Right forelimb (tissue), 1 donor: ENCODE data around the gene GSKIP.
"Not testable (repeated sequence)": the region's sequence is repeated elsewhere in the genome, so short reads cannot be mapped to it uniquely, and the experiment has no call there.

Source experiments
- DNase-seq: peaks from one replicate; pipeline ENCODE4 v3.0.0-alpha.2; 2018

The GSKIP gene

DNA sequence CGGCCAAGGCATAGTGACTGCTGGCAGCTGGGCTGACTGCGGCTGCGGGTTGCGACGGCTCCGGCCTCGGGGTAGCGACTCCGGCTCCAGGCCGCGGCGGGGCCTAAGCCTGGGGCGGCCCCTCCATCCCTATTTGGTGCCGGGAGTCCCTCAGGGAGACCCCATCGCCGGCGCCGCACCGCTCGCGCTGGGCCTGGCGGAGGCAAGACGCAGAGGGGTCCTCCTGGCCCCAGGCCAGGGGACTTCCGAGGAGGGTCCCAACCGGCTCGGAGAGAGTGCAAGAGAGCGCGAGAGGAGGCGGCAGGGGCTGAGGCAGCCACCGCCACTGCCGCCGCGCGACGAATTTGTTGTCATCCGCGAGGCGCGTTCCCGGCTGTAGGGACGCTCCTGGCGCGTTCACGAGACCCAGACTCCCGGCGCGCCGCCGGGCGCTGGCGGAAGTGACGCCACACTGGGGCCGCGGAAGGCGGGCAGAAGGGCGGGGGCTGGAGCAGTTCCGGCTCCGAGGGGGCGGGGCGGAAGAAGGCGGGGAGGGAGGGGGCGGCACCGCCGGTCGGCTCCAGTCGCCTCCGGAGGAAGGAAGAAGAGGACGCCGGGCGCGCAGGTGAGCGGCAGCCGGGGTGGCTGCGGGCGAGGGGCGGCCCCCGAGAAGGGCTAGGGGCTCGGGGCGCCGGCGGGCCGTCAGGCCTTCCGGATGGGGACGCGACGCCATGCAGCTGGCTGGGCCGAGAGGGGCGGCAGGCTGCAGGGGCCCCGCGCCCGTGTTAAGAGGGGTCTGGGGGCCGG lies at the start of gene GSKIP, which contains the start of gene ATG2B:
TSS of gene GSKIP (plus strand) at position 562 of the 786 bp plus-strand sequence. CDS start 18,722 bp downstream, outside the sequence.
TSS of gene ATG2B (minus strand) at position 377 of the 786 bp plus-strand sequence. CDS start at position 12, 365 bp downstream.
- DNase-seq, result peak; percentile 96

DNA sequence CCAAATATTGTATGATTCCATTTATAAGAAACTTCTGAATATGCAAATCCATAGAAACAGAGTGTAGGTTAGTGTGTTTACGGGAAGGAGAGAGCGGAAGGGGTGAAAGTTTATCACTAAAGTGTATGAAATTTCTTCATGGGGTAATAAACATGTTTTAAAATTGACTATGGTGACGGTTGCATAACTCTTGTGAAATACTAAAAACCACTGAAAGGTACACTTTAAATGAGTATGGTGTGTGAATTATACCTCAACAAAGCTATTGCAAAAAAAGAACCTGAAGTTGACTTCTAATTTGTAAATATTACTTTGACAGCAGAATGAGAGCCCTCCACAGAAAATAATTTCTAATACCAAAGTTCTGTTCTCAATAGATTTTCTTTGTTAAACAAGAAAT lies 47.2 kb upstream of the GSKIP start:
- DNase-seq, result no peak

DNA sequence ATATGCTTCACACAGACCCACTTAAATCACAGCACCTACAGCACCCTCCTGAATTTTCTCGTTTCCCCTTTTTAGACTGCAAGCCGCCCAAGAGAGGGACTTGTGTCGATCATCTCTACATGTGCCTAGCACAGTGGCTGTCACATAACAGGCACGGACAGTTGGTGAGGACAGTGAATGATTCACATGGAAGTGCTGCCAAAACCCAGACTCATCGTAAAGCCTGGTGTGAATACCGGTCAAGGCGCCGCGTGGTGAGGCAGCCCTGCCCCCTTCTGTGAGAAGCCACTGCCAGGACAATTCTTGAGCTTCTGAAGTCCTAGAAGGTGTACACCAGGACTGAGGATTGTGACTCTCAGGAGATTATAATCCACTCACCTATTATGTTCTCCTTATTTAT lies 44.5 kb upstream of the GSKIP start:
- DNase-seq, result no peak

- no peak for DNase-seq
Observed at GRCh38 chr14:96320605-96321004, 42.7 kb upstream of the GSKIP start.

DNA sequence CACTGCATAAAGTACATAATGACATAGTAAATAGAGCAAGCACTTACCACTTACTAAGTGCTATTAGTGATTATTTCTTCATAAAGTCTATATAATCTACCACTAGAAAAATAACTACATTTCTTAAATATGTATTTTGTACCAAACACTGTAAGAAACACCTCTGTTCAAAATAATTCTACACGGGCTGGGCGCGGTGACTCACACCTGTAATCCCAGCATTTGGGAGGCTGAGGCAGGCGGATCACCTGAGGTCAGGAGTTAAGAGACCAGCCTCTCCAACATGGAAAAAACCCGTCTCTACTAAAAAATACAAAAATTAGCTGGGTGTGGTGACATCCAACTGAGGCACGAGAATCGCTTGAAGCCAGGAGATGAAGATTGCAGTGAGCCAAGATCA lies 39.1 kb upstream of the GSKIP start:
- no peak for DNase-seq

DNA sequence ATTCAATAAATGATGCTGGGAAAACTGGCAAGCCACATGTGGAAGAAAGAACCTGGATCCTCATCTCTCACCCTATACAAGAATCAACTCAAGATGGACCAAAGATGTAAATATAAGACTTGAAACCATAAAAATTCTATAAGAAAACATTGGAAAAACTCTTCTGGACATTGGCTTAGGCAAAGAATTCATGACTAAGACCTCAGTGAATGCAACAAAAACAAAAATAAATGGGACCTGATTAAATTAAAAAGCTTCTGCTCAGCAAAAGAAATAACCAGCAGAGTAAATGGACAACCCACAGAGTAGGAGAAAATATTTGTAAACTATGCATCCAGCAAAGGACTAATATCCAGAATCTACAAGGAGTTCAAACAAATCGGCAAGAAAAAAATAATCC lies 24.8 kb upstream of the GSKIP start:
- no peak for DNase-seq

DNA sequence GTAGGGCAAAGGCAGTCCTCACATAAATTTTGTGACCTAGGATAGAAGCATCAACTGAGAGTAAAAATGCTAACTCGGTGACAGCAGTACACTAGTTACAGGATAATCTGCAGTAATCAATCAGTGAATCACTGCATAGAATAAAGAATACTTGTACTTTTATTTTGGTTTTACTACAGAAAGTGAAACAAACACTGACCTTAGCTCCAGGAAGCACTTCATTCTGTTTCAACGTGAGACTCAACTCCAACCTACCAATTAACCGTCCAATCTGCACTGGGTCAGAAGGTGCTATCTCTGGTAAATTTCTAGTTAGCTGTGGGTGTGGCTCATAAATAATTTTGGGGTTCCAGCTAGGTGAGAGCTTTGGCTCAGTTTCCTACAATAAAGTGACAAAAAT lies 22.0 kb upstream of the GSKIP start:
- DNase-seq, result no peak

- DNase-seq, result no peak
Observed at GRCh38 chr14:96345669-96346068, 17.7 kb upstream of the GSKIP start.

DNA sequence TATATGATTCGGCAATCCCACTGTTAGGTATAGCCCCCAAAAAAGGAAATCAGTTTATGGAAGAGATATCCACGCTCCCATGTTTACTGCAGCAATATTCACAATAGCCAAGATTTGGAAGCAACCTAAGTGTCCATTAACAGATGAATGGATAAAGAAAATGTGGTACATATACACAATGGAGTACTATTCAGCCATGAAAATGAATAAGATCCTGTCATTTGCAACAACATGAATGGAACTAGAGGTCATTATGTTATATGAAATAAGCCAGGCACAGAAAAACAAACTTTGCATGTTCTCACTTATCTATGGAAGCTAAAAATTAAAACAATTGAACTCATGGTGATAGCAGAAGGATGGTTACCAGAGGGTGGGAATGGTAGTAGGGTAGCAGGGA lies 15.4 kb upstream of the GSKIP start:
- DNase-seq, result not testable (repeated sequence)

DNA sequence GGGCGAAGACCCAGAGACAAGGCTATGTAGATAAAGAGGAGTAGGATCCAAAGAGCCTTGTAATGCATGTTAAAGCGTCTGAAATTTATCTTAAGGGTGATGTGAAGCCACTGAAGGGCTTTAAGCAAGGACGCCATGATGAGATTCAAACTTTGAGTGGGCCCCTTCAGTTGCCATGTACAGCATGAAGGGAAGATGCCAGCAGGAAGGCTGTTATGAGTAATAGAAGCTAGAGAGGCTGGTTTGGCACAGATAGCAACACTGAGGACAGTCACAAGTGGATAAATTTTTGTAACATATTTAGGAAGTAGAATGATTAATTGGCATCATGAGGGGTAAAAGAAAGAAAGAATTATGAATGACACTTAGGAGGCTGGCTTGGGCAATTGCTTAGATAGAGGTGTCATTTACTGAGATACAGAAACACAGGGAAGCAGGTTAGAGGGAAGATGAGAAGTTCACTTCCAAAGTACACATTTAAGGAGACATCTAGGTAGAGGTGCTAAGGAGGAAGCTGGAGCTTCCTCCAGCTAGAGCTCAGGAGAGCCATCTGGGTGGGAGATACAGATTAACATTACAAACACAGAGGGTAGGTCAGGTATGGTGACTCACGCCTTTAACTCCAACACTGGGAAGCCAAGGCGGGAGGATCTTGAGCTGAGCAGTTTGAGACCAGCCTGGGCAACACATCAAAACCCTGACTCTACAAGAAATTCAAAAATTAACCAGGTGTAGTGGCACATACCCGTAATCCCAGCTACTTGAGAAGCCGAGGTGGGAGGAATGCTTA lies 13.8 kb upstream of the GSKIP start:
- no peak for DNase-seq

GRCh38 chr14:96351986-96352385 lies 11.3 kb upstream of the GSKIP start:
- no peak for DNase-seq

- no peak for DNase-seq
Observed at GRCh38 chr14:96352708-96353107, 10.6 kb upstream of the GSKIP start.

- no peak for DNase-seq
Observed at GRCh38 chr14:96354246-96354645, 9.1 kb upstream of the GSKIP start.

DNA sequence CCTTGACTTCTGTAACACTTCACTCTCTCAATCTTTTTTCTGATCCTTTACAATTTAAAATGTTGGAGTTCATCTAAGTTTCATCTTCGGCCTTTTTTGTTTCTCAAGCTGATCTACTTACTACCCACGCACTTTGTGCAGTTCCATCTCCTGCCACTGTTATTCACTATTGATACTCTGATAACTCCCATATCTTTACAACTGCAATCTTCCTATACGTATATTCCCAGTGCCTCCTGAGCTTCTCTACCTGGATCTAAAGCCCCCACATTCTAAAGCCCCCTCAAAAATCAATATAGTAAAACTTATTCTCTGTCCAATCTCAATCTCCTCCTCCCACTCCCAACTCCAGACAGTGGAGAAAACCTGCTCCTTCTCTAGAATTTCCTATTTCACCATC lies 6.1 kb upstream of the GSKIP start:
- no peak for DNase-seq

DNA sequence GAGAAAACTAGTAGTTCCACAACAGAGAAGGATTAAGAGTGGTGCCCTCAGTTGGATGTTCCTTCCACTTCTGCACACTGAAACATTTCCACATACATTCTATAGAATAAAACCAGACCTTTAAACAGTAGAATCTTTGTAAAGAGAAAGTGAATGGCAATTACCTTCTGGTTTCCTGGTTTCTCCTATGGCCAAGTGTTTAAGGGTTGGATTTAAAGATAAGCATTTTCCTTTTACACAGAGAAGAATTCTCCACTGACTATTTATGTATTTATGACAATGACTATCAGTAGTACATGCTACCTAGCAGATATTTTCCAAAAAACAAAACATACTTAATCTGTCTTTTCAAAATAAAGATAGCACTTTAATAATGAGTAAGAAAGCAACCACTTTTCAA lies 3.4 kb upstream of the GSKIP start:
- no peak for DNase-seq

GRCh38 chr14:96362071-96362964 lies 1.0 kb upstream of the GSKIP start:
- DNase-seq, result no peak

- no peak for DNase-seq
Observed at GRCh38 chr14:96363751-96364336, 518 bp downstream of the GSKIP start.

DNA sequence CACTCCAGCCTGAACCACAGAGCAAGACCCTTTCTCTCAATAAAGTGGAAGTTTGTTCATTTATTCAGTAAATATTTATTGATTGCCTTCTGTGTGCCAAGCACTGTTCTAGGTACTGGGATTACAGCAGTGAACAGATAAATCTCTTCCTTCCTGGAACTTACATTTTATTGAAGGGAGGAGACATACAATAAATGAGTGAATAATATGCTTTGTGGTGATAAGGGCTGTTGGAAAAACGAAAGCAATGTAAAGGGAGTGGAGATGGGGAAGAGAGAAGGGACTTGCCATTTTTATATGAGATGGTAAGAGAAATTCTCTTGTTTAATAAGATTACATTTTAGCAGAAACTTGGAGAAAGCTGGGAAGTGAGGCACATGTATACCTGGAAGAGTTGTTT lies 1.6 kb downstream of the GSKIP start:
- DNase-seq, result no peak

GRCh38 chr14:96368534-96368933 lies 5.2 kb downstream of the GSKIP start:
- no peak for DNase-seq

GRCh38 chr14:96370528-96370927 lies 7.2 kb downstream of the GSKIP start:
- no peak for DNase-seq

GRCh38 chr14:96373538-96373937 lies 10.2 kb downstream of the GSKIP start:
- DNase-seq, result no peak

DNA sequence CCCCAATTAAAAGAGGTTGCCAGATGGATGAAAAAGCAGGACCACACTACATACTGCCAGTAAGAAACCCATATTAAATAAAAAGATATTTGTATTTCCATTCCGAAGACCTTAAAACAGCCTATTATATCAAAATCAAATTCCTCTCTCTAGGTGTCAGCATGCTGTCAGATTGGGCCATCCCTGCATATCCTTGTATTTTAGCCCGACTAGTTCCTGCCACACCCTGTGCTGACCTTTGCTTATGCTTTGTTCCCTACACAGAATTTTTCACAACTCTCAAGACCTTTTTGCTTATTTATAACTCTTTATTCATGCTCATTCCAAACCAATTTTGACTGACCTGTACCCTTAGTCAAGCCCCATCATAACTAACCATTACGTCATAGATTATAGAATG lies 12.8 kb downstream of the GSKIP start:
- DNase-seq, result no peak

DNA sequence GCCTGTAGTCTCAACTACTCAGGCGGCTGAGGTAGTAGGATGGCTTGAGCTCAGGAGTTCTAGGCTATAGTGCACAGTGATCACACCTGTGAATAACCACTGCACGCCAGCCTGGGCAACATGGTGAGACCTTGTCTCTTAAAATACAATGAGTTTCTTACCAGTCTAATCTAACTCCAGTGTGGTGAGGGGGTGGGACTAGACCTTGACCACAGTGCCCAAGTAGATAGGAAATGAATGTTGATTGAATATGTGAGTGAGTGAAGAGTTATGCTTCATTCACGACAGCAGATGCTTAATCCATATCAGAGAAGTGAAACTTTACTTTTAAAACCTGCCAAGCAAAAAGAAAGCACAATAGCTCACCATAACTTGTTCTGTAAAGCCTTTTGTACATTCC lies 17.4 kb downstream of the GSKIP start:
- no peak for DNase-seq
